ENCODE data around the gene UBE2H.

Gene UBE2H

GRCh38 chr7:129950191-129950932 lies 2.4 kb downstream of the UBE2H start:
- FAIRE-seq = no peak

DNA sequence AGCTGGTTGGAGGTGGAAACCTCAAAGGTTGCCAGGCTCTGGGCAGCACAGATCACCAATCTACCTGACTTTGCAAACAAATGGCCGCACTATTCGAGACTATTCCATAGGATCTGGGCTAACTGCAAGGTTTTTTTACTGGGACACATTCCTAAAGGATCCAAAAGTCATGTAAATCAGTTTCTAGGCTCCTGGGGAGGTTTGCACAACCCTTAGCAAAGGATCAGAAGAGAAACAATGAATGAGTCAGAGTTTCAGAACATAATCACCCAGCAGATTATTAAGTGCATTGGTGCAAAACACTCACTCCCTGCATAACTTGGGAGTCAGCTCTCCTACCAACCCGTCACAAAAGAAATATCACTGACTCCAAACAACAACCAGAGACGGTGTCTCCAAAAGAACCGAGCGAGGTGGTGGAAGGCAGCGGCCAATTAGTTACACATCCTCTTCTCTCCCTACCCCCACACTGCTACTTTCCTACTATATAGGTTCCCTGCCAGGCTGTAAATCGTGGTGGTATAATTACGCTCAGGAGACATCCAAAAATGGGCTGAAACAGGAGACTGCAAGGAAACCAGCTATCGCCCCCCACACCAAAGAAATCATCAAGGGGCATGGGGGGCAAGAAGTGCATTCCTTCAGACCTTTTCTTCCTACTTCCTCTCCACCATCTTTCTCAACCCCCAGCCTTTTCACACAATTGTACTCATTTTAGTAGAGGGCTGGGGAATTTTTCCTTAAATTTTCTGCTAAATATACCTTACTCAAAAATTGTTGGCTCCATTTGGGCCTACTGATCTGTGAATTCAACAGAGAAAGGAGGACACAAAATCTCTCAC lies 3.2 kb downstream of the UBE2H start:
- no peak for FAIRE-seq

- no peak for FAIRE-seq
Measured at GRCh38 chr7:129948877-129949291, 3.9 kb downstream of the UBE2H start.

DNA sequence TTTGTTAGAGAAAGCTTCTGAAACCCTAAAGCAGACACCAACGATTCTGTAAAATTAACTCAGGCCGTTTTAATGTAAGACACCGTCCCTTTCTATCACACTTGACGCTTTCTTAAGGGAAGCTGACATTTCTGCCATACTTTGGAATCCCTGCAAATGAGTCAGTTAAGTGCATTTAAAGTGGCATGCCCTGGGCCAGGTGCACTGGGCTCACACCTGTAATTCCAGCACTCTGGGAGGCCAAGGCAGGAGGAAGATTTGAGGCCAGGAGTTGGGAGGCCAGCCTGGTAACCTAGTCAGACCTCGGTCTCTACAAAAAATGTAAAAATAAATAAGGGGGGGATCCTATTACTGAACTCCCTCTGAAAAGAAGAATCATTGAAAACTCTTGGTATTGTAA lies 4.4 kb downstream of the UBE2H start:
- FAIRE-seq = no peak

DNA sequence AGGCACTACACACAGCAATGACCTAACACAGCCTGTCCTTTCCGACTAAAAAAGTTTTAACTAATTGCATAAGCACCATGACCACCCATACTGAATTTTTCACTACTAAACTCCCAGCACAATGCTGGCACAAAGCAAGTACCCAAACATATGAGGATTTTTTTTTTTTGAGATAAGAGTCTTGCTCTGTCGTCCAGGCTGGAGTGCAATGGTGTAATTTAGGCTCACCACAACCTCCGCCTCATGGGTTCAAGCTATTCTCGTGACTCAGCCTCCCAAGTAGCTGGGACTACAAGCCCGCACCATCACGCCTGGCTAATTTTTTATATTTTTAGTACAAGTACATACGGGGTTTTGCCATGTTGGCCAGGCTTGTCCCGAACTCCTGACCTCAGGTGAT lies 5.1 kb downstream of the UBE2H start:
- FAIRE-seq = no peak

- FAIRE-seq = no peak
Measured at GRCh38 chr7:129947049-129947448, 5.7 kb downstream of the UBE2H start.

DNA sequence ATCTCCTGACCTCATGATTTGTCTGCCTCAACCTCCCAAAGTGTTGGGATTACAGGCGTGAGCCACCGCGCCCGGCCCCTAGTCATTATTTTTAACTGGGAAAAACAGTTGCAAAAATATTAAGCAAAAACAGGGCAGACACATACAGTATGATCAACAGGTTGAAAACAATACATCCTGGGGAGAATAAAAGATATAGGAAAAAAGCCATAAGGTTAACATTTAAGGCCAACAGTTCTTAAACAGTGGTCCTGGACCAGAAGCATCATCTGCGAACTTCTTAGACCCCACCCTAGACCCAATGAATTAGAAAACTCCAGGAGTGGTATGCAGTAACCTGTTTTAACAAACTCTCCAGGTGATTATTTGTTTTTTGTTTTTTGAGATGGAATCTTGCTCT lies 6.5 kb downstream of the UBE2H start:
- FAIRE-seq = no peak

- FAIRE-seq = no peak
Measured at GRCh38 chr7:129943352-129943751, 9.4 kb downstream of the UBE2H start.

GRCh38 chr7:129940329-129940728 lies 12.4 kb downstream of the UBE2H start:
- no peak for FAIRE-seq

GRCh38 chr7:129939881-129940280 lies 12.9 kb downstream of the UBE2H start:
- no peak for FAIRE-seq

GRCh38 chr7:129933627-129934026 lies 19.1 kb downstream of the UBE2H start:
- no peak for FAIRE-seq

DNA sequence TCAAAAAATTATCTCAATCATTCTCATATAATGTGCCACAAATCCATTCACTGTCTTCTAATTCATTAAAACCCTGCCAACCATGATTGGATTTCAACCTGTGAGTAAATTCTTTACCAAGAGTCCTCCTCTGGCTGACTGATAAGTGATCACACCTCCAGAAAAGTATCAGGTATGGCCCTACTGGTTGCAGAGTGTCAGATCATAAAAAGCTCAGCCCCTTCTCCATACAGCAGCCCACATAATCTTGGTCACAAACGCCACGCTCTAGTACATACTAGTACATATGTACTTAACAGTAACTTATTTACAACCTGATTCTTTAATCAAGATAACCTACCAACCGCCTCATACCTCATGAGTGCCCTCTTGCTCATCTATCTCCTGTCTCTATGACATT lies 26.1 kb downstream of the UBE2H start:
- no peak for FAIRE-seq

GRCh38 chr7:129925416-129926002 lies 27.3 kb downstream of the UBE2H start:
- no peak for FAIRE-seq

DNA sequence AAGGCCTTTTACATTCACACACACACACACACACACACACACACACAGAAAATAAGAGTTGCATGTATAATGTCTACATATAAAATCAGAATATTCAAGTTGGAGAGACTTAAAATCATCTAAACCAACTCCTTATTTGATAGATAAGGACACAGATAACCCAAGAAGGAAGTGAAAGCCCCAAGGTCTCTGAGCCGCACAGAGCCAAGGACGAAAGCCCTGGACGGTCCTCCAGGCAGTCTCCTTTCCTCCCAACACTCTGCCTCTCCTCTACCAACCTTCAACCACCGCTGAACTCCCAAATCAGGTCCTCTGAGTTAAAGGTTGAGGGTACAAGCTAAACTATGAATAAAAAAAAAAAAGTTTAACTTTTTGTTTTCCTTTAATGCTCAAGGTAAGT lies 28.2 kb downstream of the UBE2H start:
- no peak for FAIRE-seq

GRCh38 chr7:129923709-129924108 lies 29.1 kb downstream of the UBE2H start:
- no peak for FAIRE-seq

DNA sequence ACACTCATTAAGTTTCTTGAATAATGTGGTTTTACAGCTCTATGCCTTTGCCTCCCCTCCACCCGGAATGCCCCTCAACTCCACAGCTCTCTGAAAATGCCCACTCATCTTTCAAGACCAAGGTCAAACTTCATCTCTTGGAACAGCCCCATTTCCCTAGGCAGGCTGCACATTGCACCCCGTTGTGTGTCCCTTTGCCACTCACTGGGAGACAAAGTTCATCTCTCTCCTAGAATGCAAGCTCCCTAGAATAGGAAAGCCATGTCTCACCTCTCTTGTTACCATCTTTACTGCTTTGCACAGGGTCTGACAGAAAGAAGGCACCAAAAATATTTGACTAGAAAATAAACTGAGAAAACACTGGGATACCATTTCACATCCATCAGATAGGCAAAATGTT lies 33.3 kb downstream of the UBE2H start:
- no peak for FAIRE-seq

DNA sequence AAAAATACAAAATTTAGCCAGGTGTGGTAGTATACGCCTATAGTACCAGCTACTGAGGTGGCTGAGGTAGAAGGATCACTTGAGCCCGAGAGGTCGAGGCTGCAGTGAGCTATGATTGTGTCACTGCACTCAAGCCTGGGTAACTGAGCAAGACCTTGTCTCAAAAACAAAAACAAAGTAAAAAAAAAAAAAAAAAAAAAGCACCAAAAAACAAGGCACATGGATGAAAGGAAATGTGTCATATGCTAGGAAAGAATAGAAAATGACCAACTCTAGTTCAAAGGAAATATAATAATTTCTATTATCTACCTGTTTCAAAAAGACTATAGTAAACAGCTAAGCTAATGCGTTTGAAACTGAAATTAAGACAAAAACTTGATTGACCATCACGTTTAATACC lies 33.8 kb downstream of the UBE2H start:
- no peak for FAIRE-seq

DNA sequence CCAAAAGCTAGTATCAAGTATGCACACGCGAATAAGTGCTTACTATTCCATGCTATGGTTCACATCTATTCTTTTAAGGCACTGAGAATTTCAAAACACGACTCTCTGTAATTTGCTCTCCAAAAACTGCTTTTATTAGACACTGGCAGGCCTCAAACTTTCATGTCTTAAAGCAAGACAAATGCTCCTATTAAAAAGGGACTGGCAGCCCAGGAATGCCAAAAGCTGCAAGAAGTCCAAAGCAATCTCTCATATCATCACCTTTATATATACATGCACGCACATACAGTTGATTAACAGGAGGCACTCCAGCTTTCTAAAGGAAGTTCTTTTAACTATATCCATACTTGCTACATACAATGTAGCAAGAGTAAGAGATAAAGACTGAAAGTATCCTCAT lies 34.8 kb downstream of the UBE2H start:
- no peak for FAIRE-seq

- no peak for FAIRE-seq
Measured at GRCh38 chr7:129914536-129915272, 38.1 kb downstream of the UBE2H start.

- FAIRE-seq = no peak
Measured at GRCh38 chr7:129913428-129913827, 39.3 kb downstream of the UBE2H start.

GRCh38 chr7:129911790-129912189 lies 41.0 kb downstream of the UBE2H start:
- no peak for FAIRE-seq

GRCh38 chr7:129909669-129910068 lies 43.1 kb downstream of the UBE2H start:
- FAIRE-seq = no peak

- FAIRE-seq = no peak
Measured at GRCh38 chr7:129908181-129908580, 44.6 kb downstream of the UBE2H start.

All from islet of Langerhans (tissue), 1 donor.